OCI-LY7 (cell line): ENCODE measurements around the gene SMYD1. TPM values are rescaled to one million over a fixed set of nuclear protein-coding genes. Genes with fewer than 3 reads are reported as not detected.

Experiments used
- BruUV-seq: library from RNA; stranded (reverse); fragments of 400-500 nt; replicated peaks from 2 replicates; lab custom pipeline; 2021; lab: Mats Ljungman, UMichigan
- CTCF ChIA-PET: fragments of 300-600 bp; sonication (Branson Sonifier 250); formaldehyde crosslinking; loops from one replicate; lab custom pipeline; 2022; ENCODE audit warnings: antibody characterized with exemption; ENCODE audit not compliant: unreplicated experiment; lab: Charles Lee
- POLR2A ChIA-PET: fragments of 300-600 bp; sonication (Branson Sonifier 250); formaldehyde crosslinking; loops from one replicate; lab custom pipeline; 2022; ENCODE audit warnings: antibody characterized with exemption; lab: Charles Lee
- DNase-seq: peaks from one replicate; pipeline ENCODE4 v3.0.0-alpha.2; 2015; ENCODE audit warnings: low spot score
- H2AFZ ChIP-seq: fragments of 200-600 bp; sonication (generic), shearing (Covaris generic); 2 replicates; pipeline ENCODE4 v1.6.1; 2014; ENCODE audit warnings: mild to moderate bottlenecking, antibody characterized with exemption, low read length, moderate library complexity
- H3K27ac ChIP-seq: fragments of 200-600 bp; sonication (generic); 2 replicates; pipeline ENCODE4 v1.5.1; 2014; ENCODE audit warnings: mixed run types, low read depth, mild to moderate bottlenecking, moderate library complexity, low read length, inconsistent platforms; ENCODE audit not compliant: poor library complexity, severe bottlenecking
- H3K36me3 ChIP-seq: fragments of 200-600 bp; sonication (generic); 2 replicates; pipeline ENCODE4 v1.6.1; 2014; ENCODE audit warnings: mild to moderate bottlenecking, antibody characterized with exemption, low read length, moderate library complexity, mixed read lengths; ENCODE audit not compliant: insufficient read depth
- H3K4me1 ChIP-seq: fragments of 200-600 bp; sonication (generic); 2 replicates; pipeline ENCODE4 v1.5.1; 2014; ENCODE audit warnings: mild to moderate bottlenecking, low read length; ENCODE audit not compliant: insufficient read depth, poor library complexity, severe bottlenecking
- H3K4me2 ChIP-seq: fragments of 200-600 bp; sonication (generic); 2 replicates; pipeline ENCODE4 v1.6.1; 2014; ENCODE audit warnings: mild to moderate bottlenecking, low read length
- H3K4me3 ChIP-seq: fragments of 200-600 bp; sonication (generic); 2 replicates; pipeline ENCODE4 v1.5.1; 2014; ENCODE audit warnings: mild to moderate bottlenecking, low read depth, low read length; ENCODE audit not compliant: poor library complexity, severe bottlenecking
- H3K79me2 ChIP-seq: fragments of 200-600 bp; sonication (generic); 2 replicates; pipeline ENCODE4 v1.6.1; 2016; ENCODE audit warnings: low read depth, mild to moderate bottlenecking, low read length, moderate library complexity, mixed read lengths; ENCODE audit not compliant: insufficient read depth
- H3K9me2 ChIP-seq: fragments of 200-600 bp; sonication (generic); 2 replicates; pipeline ENCODE4 v1.6.1; 2016; ENCODE audit warnings: mild to moderate bottlenecking, low read length, mixed read lengths; ENCODE audit not compliant: insufficient read depth
- H3K9me3 ChIP-seq: fragments of 200-600 bp; sonication (generic); 2 replicates; pipeline ENCODE4 v1.6.1; 2014; ENCODE audit warnings: mild to moderate bottlenecking, mixed run types, low read length, mixed read lengths
- H4K20me1 ChIP-seq: fragments of 200-600 bp; sonication (generic); 2 replicates; pipeline ENCODE4 v1.6.1; 2014; ENCODE audit warnings: mild to moderate bottlenecking, antibody characterized with exemption, low read length, moderate library complexity, mixed read lengths; ENCODE audit not compliant: insufficient read depth
- CTCF ChIP-seq: fragments of 200-600 bp; sonication (generic); conservative IDR thresholded peaks from 2 replicates; pipeline ENCODE4 v1.5.1; 2014; ENCODE audit warnings: mild to moderate bottlenecking, antibody characterized with exemption, low read length, moderate library complexity, mixed read lengths
- EZH2phosphoT487 ChIP-seq: fragments of 200-600 bp; sonication (generic); IDR thresholded peaks from 2 replicates; pipeline ENCODE4 v1.6.1; 2018; ENCODE audit warnings: low read depth, borderline replicate concordance, mild to moderate bottlenecking, mixed run types, antibody characterized with exemption, low read length, moderate library complexity, mixed read lengths
- intact Hi-C: fragments of 100-400 bp; cut with micrococcal nuclease; formaldehyde crosslinking; loops from one replicate; pipeline ENCODE4 v1.10.0; 2022; ENCODE audit not compliant: unreplicated experiment
- total RNA-seq, 2 experiments: library from RNA; depleted of rRNA in 1 of 2; stranded (reverse); fragments of >200 nt in 1 of 2; shearing (Covaris generic) in 1 of 2; gene quantifications; 2 replicates each; pipeline ENCODE4 v1.2.3, GENCODE V29; 2014 to 2022

Gene SMYD1
- total RNA-seq, 2 experiments from 2014 or later, result not detected

GRCh38 chr2:88087763-88088162, 20.1 kb downstream of the SMYD1 start:
- Histone ChIP-seq H3K4me1 (no peaks in the 10 kb centered on the region), H3K36me3 (no peaks in the 10 kb centered on the region), H4K20me1 (no peaks in the 10 kb centered on the region), H2AFZ (no peak overlapping the region), H3K9me2 (no peaks in the 10 kb centered on the region), H3K9me3 (no peaks in the 10 kb centered on the region), H3K79me2 (no peaks in the 10 kb centered on the region), H3K4me3 (no peak overlapping the region), H3K4me2 (no peak overlapping the region), H3K27ac (no peak overlapping the region)
- no TSS peak for BruUV-seq
- POLR2A ChIA-PET, result no interaction called here
- TF ChIP-seq CTCF, result no peak
- no peak for TF ChIP-seq EZH2phosphoT487
- DNase-seq, result no peak
- CTCF ChIA-PET, result no interaction called here
- intact Hi-C loops, result no loop called here

GRCh38 chr2:88088999-88089398, 21.4 kb downstream of the SMYD1 start:
- Histone ChIP-seq H2AFZ (no peak overlapping the region), H3K4me3 (no peak overlapping the region), H3K27ac (no peak overlapping the region), H4K20me1 (no peaks in the 10 kb centered on the region), H3K4me1 (no peaks in the 10 kb centered on the region), H3K9me3 (no peaks in the 10 kb centered on the region), H3K79me2 (no peaks in the 10 kb centered on the region), H3K36me3 (no peaks in the 10 kb centered on the region), H3K9me2 (no peaks in the 10 kb centered on the region), H3K4me2 (no peak overlapping the region)
- no peak for DNase-seq
- POLR2A ChIA-PET, result interaction anchor here (0.5 to 1.2 kb wide), 2 partner anchors 28 to 687 kb away, joined by 3 to 5 read pairs; no protein-coding TSS in a partner anchor
- no peak for TF ChIP-seq EZH2phosphoT487
- no peak for TF ChIP-seq CTCF
- intact Hi-C loops, result no loop called here
- CTCF ChIA-PET, result no interaction called here
- no TSS peak for BruUV-seq

GRCh38 chr2:88090446-88091283, 23.0 kb downstream of the SMYD1 start:
- H3K4me1 ChIP-seq, result no peaks in the 10 kb centered on the region
- no peaks in the 10 kb centered on the region for H3K36me3 ChIP-seq
- no peaks in the 10 kb centered on the region for H3K79me2 ChIP-seq
- CTCF ChIA-PET, result no interaction called here
- POLR2A ChIA-PET, result interaction anchor here (1.2 kb wide), 1 partner anchor 30 kb away, joined by 3 read pairs; no protein-coding TSS in a partner anchor
- no peak overlapping the region for H3K27ac ChIP-seq
- DNase-seq, result no peak
- no peak for TF ChIP-seq EZH2phosphoT487
- no peak for TF ChIP-seq CTCF
- no peaks in the 10 kb centered on the region for H3K9me2 ChIP-seq
- no peak overlapping the region for H2AFZ ChIP-seq
- no peak overlapping the region for H3K4me3 ChIP-seq
- H4K20me1 ChIP-seq, result no peaks in the 10 kb centered on the region
- no peak overlapping the region for H3K4me2 ChIP-seq
- no TSS peak for BruUV-seq
- H3K9me3 ChIP-seq, result no peaks in the 10 kb centered on the region
- intact Hi-C loops, result no loop called here
